Prostate gland (tissue), 2 donors: Measurements from ENCODE around the gene STRN4. TPM values are rescaled to one million over a fixed set of nuclear protein-coding genes. Genes with fewer than 3 reads are reported as not detected.

ENCODE experiments used
- DNase-seq: peaks from one replicate; pipeline ENCODE4 v3.0.0-alpha.2; 2019; ENCODE audit warnings: low spot score
- H3K27ac ChIP-seq, 2 donors: fragments of 200-600 bp; sonication (generic); 2 replicates each; pipeline ENCODE4 v1.5.1; 2017 to 2019
- H3K27me3 ChIP-seq: fragments of 200-600 bp; sonication (generic); replicated peaks from 2 replicates; pipeline ENCODE4 v1.5.1; 2019; ENCODE audit not compliant: insufficient read depth
- H3K36me3 ChIP-seq, 2 donors: fragments of 200-600 bp; sonication (generic); 1 replicate in 1 of 2; 2 replicates in 1 of 2; pipeline versions ENCODE4 v1.5.1 to v1.8.1; 2017 to 2019
- H3K4me1 ChIP-seq: fragments of 200-600 bp; sonication (generic); replicated peaks from 2 replicates; pipeline ENCODE4 v1.5.1; 2019
- H3K4me3 ChIP-seq, 2 donors: fragments of 200-600 bp; sonication (generic); 2 replicates each; pipeline ENCODE4 v1.5.1; 2017 to 2019
- H3K9me3 ChIP-seq: fragments of 200-600 bp; sonication (generic); 2 replicates; pipeline ENCODE4 v1.5.1; 2017
- POLR2A ChIP-seq: fragments of 450-650 bp; IDR thresholded peaks from one replicate; pipeline ENCODE4 v1.6.1; 2016; ENCODE audit warnings: antibody characterized with exemption, mild to moderate bottlenecking
- POLR2AphosphoS5 ChIP-seq: sonication (generic); formaldehyde crosslinking; IDR thresholded peaks from one replicate; pipeline ENCODE4 v1.6.1; 2017; ENCODE audit warnings: antibody characterized with exemption
- WGBS: methylation state at CpG from one replicate; pipeline ENCODE4 v1.1.5; 2018; 5-methylcytosine and 5-hydroxymethylcytosine counted together
- intact Hi-C: fragments of 100-400 bp; cut with DNase I; formaldehyde crosslinking; loops from one replicate; pipeline ENCODE4 v1.14.2; 2022
- total RNA-seq, 2 donors: library from RNA; depleted of rRNA; stranded (reverse); fragments of >200 nt; gene quantifications; one replicate each; pipeline ENCODE4 v1.1.0, GENCODE V29; 2016
- TF ChIP-seq, protein P1 (sequence below), 4 experiments: fragments of 200-600 bp in 2 of 4; fragments of 450-650 bp in 2 of 4; sonication (generic) in 2 of 4; IDR thresholded peaks; 1 replicate in 3 of 4; 2 replicates in 1 of 4; pipeline ENCODE4 v1.5.1; 2016 to 2019; ENCODE audit warnings: antibody characterized with exemption in 4 of 4, mild to moderate bottlenecking in 2 of 4, moderate library complexity in 2 of 4

STRN4 gene
- total RNA-seq, 2 donors from 2014 or later: 80.7 to 221 TPM

DNA sequence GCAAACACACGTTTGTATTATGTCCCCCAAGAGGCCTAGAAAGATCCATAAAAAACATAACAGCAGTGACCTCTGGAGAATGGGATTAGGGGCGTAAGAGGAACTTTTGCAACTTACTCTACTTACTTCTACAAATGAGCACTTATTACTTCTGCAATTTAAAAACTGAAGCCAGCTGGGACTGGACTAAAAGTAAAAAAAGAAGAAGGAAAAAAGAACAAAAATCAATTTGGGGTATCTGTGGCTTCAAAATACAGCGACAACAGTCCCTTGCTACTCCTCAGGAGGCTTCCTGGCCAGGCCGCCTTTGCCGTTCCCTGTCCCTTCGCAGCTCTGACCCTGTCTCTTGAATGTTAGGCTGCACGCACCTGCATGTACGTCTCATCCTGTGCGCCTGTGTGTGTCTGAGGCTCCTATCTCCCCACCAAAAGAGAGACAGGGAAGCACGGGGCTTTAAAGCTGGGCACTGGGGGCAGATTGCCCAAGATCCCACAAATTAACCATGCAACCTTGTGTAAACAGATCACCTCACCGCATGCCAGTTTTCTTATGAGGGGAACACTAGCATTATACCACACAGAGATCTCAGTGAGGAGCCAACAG, 12.5 kb downstream of the STRN4 start:
- no peak for DNase-seq
- no peak overlapping the region for H3K27ac ChIP-seq
- no peak overlapping the region for H3K4me3 ChIP-seq
- no peak for TF ChIP-seq POLR2AphosphoS5
- TF ChIP-seq POLR2A: no peak
- TF ChIP-seq, protein P1, sequence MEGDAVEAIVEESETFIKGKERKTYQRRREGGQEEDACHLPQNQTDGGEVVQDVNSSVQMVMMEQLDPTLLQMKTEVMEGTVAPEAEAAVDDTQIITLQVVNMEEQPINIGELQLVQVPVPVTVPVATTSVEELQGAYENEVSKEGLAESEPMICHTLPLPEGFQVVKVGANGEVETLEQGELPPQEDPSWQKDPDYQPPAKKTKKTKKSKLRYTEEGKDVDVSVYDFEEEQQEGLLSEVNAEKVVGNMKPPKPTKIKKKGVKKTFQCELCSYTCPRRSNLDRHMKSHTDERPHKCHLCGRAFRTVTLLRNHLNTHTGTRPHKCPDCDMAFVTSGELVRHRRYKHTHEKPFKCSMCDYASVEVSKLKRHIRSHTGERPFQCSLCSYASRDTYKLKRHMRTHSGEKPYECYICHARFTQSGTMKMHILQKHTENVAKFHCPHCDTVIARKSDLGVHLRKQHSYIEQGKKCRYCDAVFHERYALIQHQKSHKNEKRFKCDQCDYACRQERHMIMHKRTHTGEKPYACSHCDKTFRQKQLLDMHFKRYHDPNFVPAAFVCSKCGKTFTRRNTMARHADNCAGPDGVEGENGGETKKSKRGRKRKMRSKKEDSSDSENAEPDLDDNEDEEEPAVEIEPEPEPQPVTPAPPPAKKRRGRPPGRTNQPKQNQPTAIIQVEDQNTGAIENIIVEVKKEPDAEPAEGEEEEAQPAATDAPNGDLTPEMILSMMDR (IDR thresholded peaks at IDR 0.05): no peak
- H3K4me1 ChIP-seq: no peaks in the 10 kb centered on the region
- H3K36me3 ChIP-seq: peaks cover 0 to 34% of the 10 kb centered on the region in 2 donors
- 77% methylated on average over 11 of the region's 11 CpGs for WGBS
- H3K9me3 ChIP-seq: no peaks in the 10 kb centered on the region
- intact Hi-C loops: no loop called here
- no peaks in the 10 kb centered on the region for H3K27me3 ChIP-seq

DNA sequence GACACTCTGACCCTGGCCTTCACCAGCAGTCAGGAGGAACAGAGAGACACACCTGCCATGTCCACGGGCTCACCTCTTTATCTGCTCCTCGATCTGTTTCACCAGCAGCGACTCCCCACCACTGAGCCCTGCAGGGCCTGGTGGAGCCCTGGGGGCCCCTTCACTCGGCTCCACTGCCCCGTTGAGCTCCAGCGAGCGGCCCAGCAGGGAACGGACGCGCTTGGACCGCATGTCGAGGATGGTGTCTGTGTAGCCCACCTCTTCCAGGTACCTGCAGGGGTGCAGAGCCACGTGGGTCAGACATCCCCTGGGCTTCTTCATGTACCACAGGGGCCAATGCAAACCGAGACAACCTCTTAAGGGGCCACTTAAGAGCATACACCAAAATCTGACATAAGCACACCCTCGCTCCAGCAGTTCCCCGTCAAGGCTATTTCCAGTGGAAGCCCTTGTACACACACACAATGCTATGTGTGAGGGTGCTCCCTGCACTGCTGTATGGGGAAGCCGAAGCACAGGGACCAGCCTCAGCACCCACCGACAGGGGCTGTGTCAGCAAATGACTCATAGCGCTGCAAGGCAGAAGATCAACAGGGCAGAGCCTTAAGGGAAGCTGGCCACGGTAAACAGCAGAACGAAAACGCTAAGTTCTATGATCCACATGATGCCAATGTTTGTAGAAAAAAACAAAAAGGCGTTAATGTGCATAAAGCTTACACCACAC, 13.1 kb downstream of the STRN4 start:
- H3K4me1 ChIP-seq: no peaks in the 10 kb centered on the region
- no peaks in the 10 kb centered on the region for H3K27me3 ChIP-seq
- 86% methylated on average over 23 of the region's 23 CpGs for WGBS

DNA sequence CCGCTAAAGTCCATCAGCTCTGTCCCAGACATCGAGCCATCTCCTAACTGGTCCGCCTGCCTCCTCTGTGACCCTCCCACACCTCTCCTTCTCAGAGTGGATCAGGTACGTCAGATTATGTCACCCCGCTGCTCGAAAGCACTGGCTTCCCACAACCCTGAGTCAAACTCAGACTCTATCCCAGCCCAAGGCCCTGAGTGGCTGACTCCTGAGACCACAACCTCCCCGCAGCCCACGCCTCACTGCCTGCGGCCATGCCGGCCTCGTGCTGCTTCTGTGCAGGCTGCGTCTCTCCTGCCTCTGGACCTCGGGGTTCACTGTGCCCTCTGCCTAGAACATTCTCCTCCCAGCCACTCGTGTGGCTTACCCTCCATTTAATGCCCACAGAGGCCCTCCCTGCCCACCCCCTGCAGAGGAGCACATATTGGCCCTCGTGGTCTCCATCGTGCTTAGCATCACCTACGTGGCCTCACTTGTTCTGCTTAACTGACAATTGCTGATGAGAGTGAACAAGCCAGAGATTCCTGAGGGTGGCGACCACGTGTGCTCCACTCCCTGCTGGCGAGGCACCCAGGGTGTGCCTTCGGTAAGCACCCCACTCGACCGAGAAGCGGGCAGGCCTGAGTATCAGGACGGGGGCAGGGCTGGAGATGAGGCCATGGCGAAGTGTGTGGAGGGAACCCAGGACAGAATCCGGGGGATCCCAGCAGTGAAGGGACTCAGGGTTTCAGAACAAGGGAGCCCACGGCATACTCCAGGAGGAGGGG, 13.9 kb downstream of the STRN4 start:
- Histone ChIP-seq H3K27me3 (no peaks in the 10 kb centered on the region), H3K27ac (no peak overlapping the region), H3K9me3 (no peaks in the 10 kb centered on the region), H3K36me3 (peaks cover 0 to 33% of the 10 kb centered on the region in 2 donors), H3K4me3 (no peak overlapping the region), H3K4me1 (no peaks in the 10 kb centered on the region)
- TF ChIP-seq POLR2AphosphoS5: no peak
- no peak for TF ChIP-seq POLR2A
- TF ChIP-seq, protein P1 (IDR thresholded peaks at IDR 0.05): no peak
- intact Hi-C loops: no loop called here
- 88% methylated on average over 28 of the region's 28 CpGs for WGBS
- no peak for DNase-seq

More for the DNA sequence above, 13.1 kb downstream of the STRN4 start:
- H3K4me3 ChIP-seq: no peak overlapping the region
- peaks cover 0 to 34% of the 10 kb centered on the region in 2 donors for H3K36me3 ChIP-seq
- intact Hi-C loops: no loop called here
- TF ChIP-seq, protein P1 (IDR thresholded peaks at IDR 0.05): no peak
- TF ChIP-seq POLR2AphosphoS5 (no peak), POLR2A (no peak)
- DNase-seq: no peak
- H3K9me3 ChIP-seq: no peaks in the 10 kb centered on the region
- H3K27ac ChIP-seq: no peak overlapping the region

DNA sequence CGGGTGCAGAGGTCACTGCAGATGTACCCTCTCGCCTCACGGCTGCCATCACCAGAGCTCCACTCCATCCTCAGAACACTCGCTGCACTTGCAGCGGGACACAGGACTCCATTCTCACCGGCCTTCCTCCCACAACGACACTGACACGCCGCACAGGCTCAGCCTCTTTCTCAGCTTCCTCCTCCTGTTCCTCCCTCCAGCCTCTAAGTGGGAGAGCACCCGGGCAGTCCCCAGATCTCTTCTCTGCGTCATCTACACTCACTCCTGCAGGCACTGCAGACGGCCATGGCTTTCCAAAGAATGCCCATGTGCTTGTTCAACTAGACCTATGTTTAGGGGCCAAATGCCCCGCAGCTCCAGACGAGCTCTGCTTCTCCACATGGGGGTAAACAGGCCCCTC, 14.7 kb downstream of the STRN4 start:
- Histone ChIP-seq H3K9me3 (no peaks in the 10 kb centered on the region), H3K4me1 (no peaks in the 10 kb centered on the region), H3K4me3 (no peak overlapping the region), H3K36me3 (peaks cover 0 to 40% of the 10 kb centered on the region in 2 donors), H3K27me3 (no peaks in the 10 kb centered on the region), H3K27ac (no peak overlapping the region)
- WGBS: 69% methylated on average over 14 of the region's 14 CpGs
- DNase-seq: no peak
- intact Hi-C loops: no loop called here
- TF ChIP-seq, protein P1 (IDR thresholded peaks at IDR 0.05): no peak
- TF ChIP-seq POLR2AphosphoS5: no peak
- TF ChIP-seq POLR2A: no peak
